Liver (tissue), 9 donors: Measurements from ENCODE around the gene KCNMB2. TPM values are rescaled to one million over a fixed set of nuclear protein-coding genes. Genes with fewer than 3 reads are reported as not detected.

Source experiments
- DNase-seq: peaks from one replicate; pipeline ENCODE4 v3.0.0-alpha.2; 2017; ENCODE audit warnings: low spot score
- H3K27ac ChIP-seq, 2 donors: one replicate each; pipeline ENCODE4 v1.7.0; 2013; ENCODE audit warnings: inconsistent platforms in 2 of 2, low read length in 2 of 2, control low read depth in 1 of 2, low read depth in 1 of 2, mild to moderate bottlenecking in 1 of 2
- H3K27me3 ChIP-seq, 4 donors: one replicate each; pipeline versions ENCODE4 v1.6.1 to v1.7.0; 2013; ENCODE audit warnings: low read length in 3 of 4, inconsistent platforms in 1 of 4, mild to moderate bottlenecking in 1 of 4, moderate library complexity in 1 of 4; ENCODE audit not compliant: control insufficient read depth in 4 of 4, insufficient read depth in 4 of 4
- H3K36me3 ChIP-seq, 4 donors: one replicate each; pipeline versions ENCODE4 v1.6.1 to v1.7.0; 2013; ENCODE audit warnings: low read length in 3 of 4, mild to moderate bottlenecking in 3 of 4, low read depth in 1 of 4, moderate library complexity in 1 of 4; ENCODE audit not compliant: control insufficient read depth in 4 of 4, insufficient read depth in 3 of 4
- H3K4me1 ChIP-seq, 4 donors: one replicate each; pipeline versions ENCODE4 v1.6.1 to v1.7.0; 2013; ENCODE audit warnings: low read length in 3 of 4, mild to moderate bottlenecking in 3 of 4, moderate library complexity in 1 of 4; ENCODE audit not compliant: control insufficient read depth in 4 of 4, insufficient read depth in 4 of 4
- H3K4me3 ChIP-seq, 3 donors: one replicate each; pipeline versions ENCODE4 v1.6.1 to v1.7.0; 2013; ENCODE audit warnings: low read length in 3 of 3, control low read depth in 1 of 3, low read depth in 1 of 3, mild to moderate bottlenecking in 1 of 3
- H3K9ac ChIP-seq, 2 donors: one replicate each; pipeline ENCODE4 v1.7.0; 2013; ENCODE audit warnings: low read length in 2 of 2, mild to moderate bottlenecking in 2 of 2, moderate library complexity in 2 of 2, control low read depth in 1 of 2, low read depth in 1 of 2
- H3K9me3 ChIP-seq, 4 donors: one replicate each; pipeline versions ENCODE4 v1.6.1 to v1.7.0; 2013; ENCODE audit warnings: low read length in 3 of 4; ENCODE audit not compliant: control insufficient read depth in 4 of 4
- FOXA2 ChIP-seq: IDR thresholded peaks from 2 replicates; pipeline ENCODE4 v1.6.1; 2016; ENCODE audit warnings: antibody characterized with exemption
- HNF4G ChIP-seq: IDR thresholded peaks from 2 replicates; pipeline ENCODE4 v1.6.1; 2016; ENCODE audit warnings: antibody characterized with exemption
- JUND ChIP-seq, 2 donors: IDR thresholded peaks; 2 replicates each; pipeline ENCODE4 v1.6.1; 2016; ENCODE audit warnings: antibody characterized with exemption in 2 of 2
- MAX ChIP-seq: IDR thresholded peaks from 2 replicates; pipeline ENCODE4 v1.6.1; 2016; ENCODE audit warnings: antibody characterized with exemption
- NR2F2 ChIP-seq: IDR thresholded peaks from 2 replicates; pipeline ENCODE4 v1.6.1; 2016; ENCODE audit warnings: antibody characterized with exemption
- RAD21 ChIP-seq, 2 donors: IDR thresholded peaks; 2 replicates each; pipeline ENCODE4 v1.6.1; 2016; ENCODE audit warnings: antibody characterized with exemption in 2 of 2, mild to moderate bottlenecking in 2 of 2
- RXRA ChIP-seq, 2 donors: IDR thresholded peaks; 2 replicates each; pipeline ENCODE4 v1.6.1; 2017 to 2018; ENCODE audit warnings: antibody characterized with exemption in 2 of 2, mild to moderate bottlenecking in 1 of 2
- TAF1 ChIP-seq: conservative IDR thresholded peaks from 2 replicates; pipeline ENCODE4 v1.6.1; 2016; ENCODE audit warnings: antibody characterized with exemption, mild to moderate bottlenecking
- WGBS: extraction: QIAGEN DNeasy Blood & Tissue Kit; methylation state at CpG from one replicate; pipeline ENCODE4 v1.1.7; 2013; 5-methylcytosine and 5-hydroxymethylcytosine counted together
- polyA plus RNA-seq, 2 donors: library from polyadenylated mRNA; stranded (reverse) in 1 of 2; unstranded in 1 of 2; fragments of 200-250 nt in 1 of 2; fragments of >200 nt in 1 of 2; fragmentation: Nextera tagmentation in 1 of 2; extraction: Ambion mirVana in 1 of 2; gene quantifications; one replicate each; pipeline versions ENCODE4 v1.2.1 to v1.2.3, GENCODE V29; 2013 to 2015
- total RNA-seq, 2 donors: library from RNA; depleted of rRNA; stranded (reverse); fragments of >200 nt; gene quantifications; one replicate each; pipeline ENCODE4 v1.2.3, GENCODE V29; 2014
- TF ChIP-seq, protein P1 (sequence below): IDR thresholded peaks from 2 replicates; pipeline ENCODE4 v1.6.1; 2016; ENCODE audit warnings: antibody characterized with exemption
- TF ChIP-seq, protein P2 (sequence below): IDR thresholded peaks from 2 replicates; pipeline ENCODE4 v1.6.1; 2016; ENCODE audit warnings: antibody characterized with exemption, mild to moderate bottlenecking
- TF ChIP-seq, protein P3 (sequence below): IDR thresholded peaks from 2 replicates; pipeline ENCODE4 v1.6.1; 2016; ENCODE audit warnings: antibody characterized with exemption
- donor health status: healthy.
- donor health status: healthy.
- donor health status: healthy.
- donor health status: healthy.
- donor health status: healthy.

Gene KCNMB2
- total and polyA plus RNA-seq, 4 donors: 0.08 to 0.33 (median 0.16) TPM; not detected in 1

- no peaks in the 10 kb centered on the region for H3K4me1 ChIP-seq
- no peak for DNase-seq
- H3K9me3 ChIP-seq: peaks cover 0 to 6% (median 1%) of the 10 kb centered on the region in 4 donors
- H3K27me3 ChIP-seq: no peaks in the 10 kb centered on the region
- H3K4me3 ChIP-seq: no peak overlapping the region
- no peaks in the 10 kb centered on the region for H3K36me3 ChIP-seq
- TF ChIP-seq HNF4G: no peak
- TF ChIP-seq TAF1: no peak
- no peak overlapping the region for H3K9ac ChIP-seq
- H3K27ac ChIP-seq: no peak overlapping the region
Observed at GRCh38 chr3:178794711-178795110, 258.5 kb downstream of the KCNMB2 start.

- TF ChIP-seq, protein P1, sequence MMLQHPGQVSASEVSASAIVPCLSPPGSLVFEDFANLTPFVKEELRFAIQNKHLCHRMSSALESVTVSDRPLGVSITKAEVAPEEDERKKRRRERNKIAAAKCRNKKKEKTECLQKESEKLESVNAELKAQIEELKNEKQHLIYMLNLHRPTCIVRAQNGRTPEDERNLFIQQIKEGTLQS: no peak
- TF ChIP-seq JUND (IDR thresholded peaks at IDR 0.05): no peak
- no peak for TF ChIP-seq RXRA (IDR thresholded peaks at IDR 0.05)
- no peak for TF ChIP-seq NR2F2
- TF ChIP-seq, protein P2, sequence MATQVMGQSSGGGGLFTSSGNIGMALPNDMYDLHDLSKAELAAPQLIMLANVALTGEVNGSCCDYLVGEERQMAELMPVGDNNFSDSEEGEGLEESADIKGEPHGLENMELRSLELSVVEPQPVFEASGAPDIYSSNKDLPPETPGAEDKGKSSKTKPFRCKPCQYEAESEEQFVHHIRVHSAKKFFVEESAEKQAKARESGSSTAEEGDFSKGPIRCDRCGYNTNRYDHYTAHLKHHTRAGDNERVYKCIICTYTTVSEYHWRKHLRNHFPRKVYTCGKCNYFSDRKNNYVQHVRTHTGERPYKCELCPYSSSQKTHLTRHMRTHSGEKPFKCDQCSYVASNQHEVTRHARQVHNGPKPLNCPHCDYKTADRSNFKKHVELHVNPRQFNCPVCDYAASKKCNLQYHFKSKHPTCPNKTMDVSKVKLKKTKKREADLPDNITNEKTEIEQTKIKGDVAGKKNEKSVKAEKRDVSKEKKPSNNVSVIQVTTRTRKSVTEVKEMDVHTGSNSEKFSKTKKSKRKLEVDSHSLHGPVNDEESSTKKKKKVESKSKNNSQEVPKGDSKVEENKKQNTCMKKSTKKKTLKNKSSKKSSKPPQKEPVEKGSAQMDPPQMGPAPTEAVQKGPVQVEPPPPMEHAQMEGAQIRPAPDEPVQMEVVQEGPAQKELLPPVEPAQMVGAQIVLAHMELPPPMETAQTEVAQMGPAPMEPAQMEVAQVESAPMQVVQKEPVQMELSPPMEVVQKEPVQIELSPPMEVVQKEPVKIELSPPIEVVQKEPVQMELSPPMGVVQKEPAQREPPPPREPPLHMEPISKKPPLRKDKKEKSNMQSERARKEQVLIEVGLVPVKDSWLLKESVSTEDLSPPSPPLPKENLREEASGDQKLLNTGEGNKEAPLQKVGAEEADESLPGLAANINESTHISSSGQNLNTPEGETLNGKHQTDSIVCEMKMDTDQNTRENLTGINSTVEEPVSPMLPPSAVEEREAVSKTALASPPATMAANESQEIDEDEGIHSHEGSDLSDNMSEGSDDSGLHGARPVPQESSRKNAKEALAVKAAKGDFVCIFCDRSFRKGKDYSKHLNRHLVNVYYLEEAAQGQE: no peak
- TF ChIP-seq, protein P3, sequence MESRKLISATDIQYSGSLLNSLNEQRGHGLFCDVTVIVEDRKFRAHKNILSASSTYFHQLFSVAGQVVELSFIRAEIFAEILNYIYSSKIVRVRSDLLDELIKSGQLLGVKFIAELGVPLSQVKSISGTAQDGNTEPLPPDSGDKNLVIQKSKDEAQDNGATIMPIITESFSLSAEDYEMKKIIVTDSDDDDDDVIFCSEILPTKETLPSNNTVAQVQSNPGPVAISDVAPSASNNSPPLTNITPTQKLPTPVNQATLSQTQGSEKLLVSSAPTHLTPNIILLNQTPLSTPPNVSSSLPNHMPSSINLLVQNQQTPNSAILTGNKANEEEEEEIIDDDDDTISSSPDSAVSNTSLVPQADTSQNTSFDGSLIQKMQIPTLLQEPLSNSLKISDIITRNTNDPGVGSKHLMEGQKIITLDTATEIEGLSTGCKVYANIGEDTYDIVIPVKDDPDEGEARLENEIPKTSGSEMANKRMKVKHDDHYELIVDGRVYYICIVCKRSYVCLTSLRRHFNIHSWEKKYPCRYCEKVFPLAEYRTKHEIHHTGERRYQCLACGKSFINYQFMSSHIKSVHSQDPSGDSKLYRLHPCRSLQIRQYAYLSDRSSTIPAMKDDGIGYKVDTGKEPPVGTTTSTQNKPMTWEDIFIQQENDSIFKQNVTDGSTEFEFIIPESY: no peak
- H3K9me3 ChIP-seq: peaks cover 0 to 3% (median 0%) of the 10 kb centered on the region in 4 donors
- H3K36me3 ChIP-seq: no peaks in the 10 kb centered on the region
- no peak for DNase-seq
- WGBS: 58% methylated on average over 2 of the region's 2 CpGs
- H3K27ac ChIP-seq: no peak overlapping the region
- no peak overlapping the region for H3K9ac ChIP-seq
- no peaks in the 10 kb centered on the region for H3K4me1 ChIP-seq
- no peaks in the 10 kb centered on the region for H3K27me3 ChIP-seq
- H3K4me3 ChIP-seq: no peak overlapping the region
Observed at GRCh38 chr3:178795349-178795748, 259.1 kb downstream of the KCNMB2 start.

- Histone ChIP-seq H3K9ac (no peak overlapping the region), H3K4me1 (no peaks in the 10 kb centered on the region), H3K36me3 (no peaks in the 10 kb centered on the region), H3K4me3 (no peak overlapping the region), H3K27me3 (no peaks in the 10 kb centered on the region), H3K9me3 (no peaks in the 10 kb centered on the region), H3K27ac (no peak overlapping the region)
- TF ChIP-seq MAX (no peak), RXRA (IDR thresholded peaks at IDR 0.05) (no peak), HNF4G (no peak), FOXA2 (no peak), RAD21 (IDR thresholded peaks at IDR 0.05) (no peak)
- no peak for DNase-seq
- WGBS: 78% methylated on average over 3 of the region's 3 CpGs
Observed at GRCh38 chr3:178802259-178802658, 266.0 kb downstream of the KCNMB2 start.
